GM12878 (cell line): Measurements from ENCODE around the gene SYCP3. TPM values are rescaled to one million over a fixed set of nuclear protein-coding genes. Genes with fewer than 3 reads are reported as not detected.

Source experiments
- ATAC-seq: fragments of 200-7000 bp; cut with Tn5 transposase; 3 replicates; pipeline ENCODE4 v1.9.1; 2020; ENCODE audit warnings: mild to moderate bottlenecking, moderate library complexity
- BruUV-seq: library from RNA; stranded (reverse); fragments of 400-500 nt; replicated peaks from 2 replicates; lab custom pipeline; 2021; lab: Mats Ljungman, UMichigan
- CTCF ChIA-PET: fragments of 300-600 bp; sonication (Branson Sonifier 250); formaldehyde crosslinking; extraction: SDS; loops from one replicate; lab custom pipeline; 2021; ENCODE audit warnings: inconsistent platforms; lab: Yijun Ruan, JAX
- POLR2A ChIA-PET: fragments of 350-600 bp; formaldehyde crosslinking; extraction: SDS; loops from one replicate; lab custom pipeline; 2021; ENCODE audit warnings: inconsistent platforms; lab: Charles Lee
- RAD21 ChIA-PET: fragments of 300-600 bp; sonication (Branson Sonifier 250); formaldehyde crosslinking; loops from one replicate; lab custom pipeline; 2023; ENCODE audit warnings: antibody characterized with exemption; ENCODE audit not compliant: unreplicated experiment; lab: Charles Lee
- SMC1A ChIA-PET: fragments of 300-600 bp; sonication (Branson Sonifier 250); formaldehyde crosslinking; loops from one replicate; lab custom pipeline; 2023; ENCODE audit not compliant: unreplicated experiment, uncharacterized antibody; lab: Charles Lee
- DNase-seq: peaks from one replicate; pipeline ENCODE4 v3.0.0-alpha.2; 2011; ENCODE audit warnings: low read depth, low spot score
- FAIRE-seq: peaks from 3 replicates; lab custom pipeline; 2011; peaks lifted over from hg19 to GRCh38; lab: Jason Lieb, UNC
- H2AFZ ChIP-seq: 2 replicates; pipeline ENCODE4 v1.6.0; 2011; ENCODE audit warnings: low read depth, low read length, control low read depth; ENCODE audit not compliant: control insufficient read depth
- H3K27ac ChIP-seq: 2 replicates; pipeline ENCODE4 v1.5.1; 2011; ENCODE audit warnings: control low read depth; ENCODE audit not compliant: control insufficient read depth, insufficient read depth
- H3K27me3 ChIP-seq, 2 experiments: replicated peaks in 1 of 2; 2 replicates each; pipeline versions ENCODE4 v1.6.0 to v1.6.1; 2011; ENCODE audit warnings: low read length in 1 of 2; ENCODE audit not compliant: control insufficient read depth in 2 of 2, insufficient read depth in 2 of 2
- H3K36me3 ChIP-seq, 2 experiments: 2 replicates each; pipeline ENCODE4 v1.5.1; 2011; ENCODE audit warnings: low read length in 1 of 2; ENCODE audit not compliant: control insufficient read depth in 2 of 2, insufficient read depth in 2 of 2
- H3K4me1 ChIP-seq: 2 replicates; pipeline ENCODE4 v1.6.1; 2011; ENCODE audit warnings: mild to moderate bottlenecking, low read length, moderate library complexity, mixed read lengths; ENCODE audit not compliant: control insufficient read depth, insufficient read depth
- H3K4me2 ChIP-seq: 2 replicates; pipeline ENCODE4 v1.6.0; 2011; ENCODE audit warnings: control low read depth; ENCODE audit not compliant: control insufficient read depth, insufficient read depth
- H3K4me3 ChIP-seq: fragments of 200-600 bp; sonication (generic); 2 replicates; pipeline ENCODE4 v1.5.1; 2016
- H3K79me2 ChIP-seq: 2 replicates; pipeline ENCODE4 v1.6.0; 2011; ENCODE audit warnings: low read length; ENCODE audit not compliant: control insufficient read depth, insufficient read depth
- H3K9ac ChIP-seq: 2 replicates; pipeline ENCODE4 v1.8.0; 2011; ENCODE audit warnings: low read length, control low read depth, mixed read lengths; ENCODE audit not compliant: control insufficient read depth, insufficient read depth
- H3K9me3 ChIP-seq: replicated peaks from 3 replicates; pipeline ENCODE4 v1.5.1; 2011; ENCODE audit warnings: mild to moderate bottlenecking, low read length; ENCODE audit not compliant: control insufficient read depth, insufficient read depth
- H4K20me1 ChIP-seq: 2 replicates; pipeline ENCODE4 v1.6.0; 2011; ENCODE audit not compliant: control insufficient read depth, insufficient read depth
- BACH1 ChIP-seq: fragments of 450-650 bp; IDR thresholded peaks from 2 replicates; pipeline ENCODE4 v1.6.1; 2017; ENCODE audit warnings: mild to moderate bottlenecking, borderline replicate concordance
- CBX3 ChIP-seq: fragments of 200-600 bp; sonication (generic); IDR thresholded peaks from 2 replicates; pipeline ENCODE4 v1.6.1; 2016; ENCODE audit warnings: low read depth, borderline replicate concordance
- DPF2 ChIP-seq: fragments of 450-650 bp; IDR thresholded peaks from 2 replicates; pipeline ENCODE4 v1.6.1; 2017; ENCODE audit warnings: mild to moderate bottlenecking
- IKZF2 ChIP-seq, 2 experiments: fragments of 450-650 bp; IDR thresholded peaks; 2 replicates each; pipeline ENCODE4 v1.6.1; 2017; ENCODE audit warnings: mild to moderate bottlenecking in 2 of 2, moderate library complexity in 2 of 2
- JUNB ChIP-seq: IDR thresholded peaks from 2 replicates; pipeline ENCODE4 v1.6.1; 2016; ENCODE audit warnings: antibody characterized with exemption, mild to moderate bottlenecking
- LARP7 ChIP-seq: fragments of 450-650 bp; IDR thresholded peaks from 2 replicates; pipeline ENCODE4 v1.6.1; 2017; ENCODE audit warnings: mild to moderate bottlenecking
- PAX5 ChIP-seq: IDR thresholded peaks from 2 replicates; pipeline ENCODE4 v1.6.1; 2011; ENCODE audit warnings: low read depth, low read length, borderline replicate concordance
- RFX5 ChIP-seq: IDR thresholded peaks from 2 replicates; pipeline ENCODE4 v1.6.1; 2011; ENCODE audit warnings: low read depth, low read length, improper control_type of control experiment
- SMC3 ChIP-seq: IDR thresholded peaks from 2 replicates; pipeline ENCODE4 v1.6.1; 2011; ENCODE audit warnings: low read length, improper control_type of control experiment, borderline replicate concordance
- SUZ12 ChIP-seq: fragments of 200-600 bp; sonication (generic); IDR thresholded peaks from one replicate; pipeline ENCODE4 v1.6.1; 2018; ENCODE audit warnings: antibody characterized with exemption, mild to moderate bottlenecking; ENCODE audit not compliant: unreplicated experiment
- TARDBP ChIP-seq: IDR thresholded peaks from 2 replicates; pipeline ENCODE4 v1.6.1; 2016; ENCODE audit warnings: borderline replicate concordance
- ZBED1 ChIP-seq: IDR thresholded peaks from 2 replicates; pipeline ENCODE4 v1.6.1; 2016; ENCODE audit warnings: borderline replicate concordance
- ZNF207 ChIP-seq: fragments of 450-650 bp; IDR thresholded peaks from 2 replicates; pipeline ENCODE4 v1.6.1; 2014; ENCODE audit warnings: antibody characterized with exemption, mild to moderate bottlenecking, borderline replicate concordance
- ZNF217 ChIP-seq: fragments of 450-650 bp; IDR thresholded peaks from 2 replicates; pipeline ENCODE4 v1.6.1; 2017; ENCODE audit warnings: antibody characterized with exemption, mild to moderate bottlenecking
- WGBS: methylation state at CpG from one replicate; pipeline ENCODE4 v1.1.6; 2016; ENCODE audit warnings: low lambda C conversion rate; ENCODE audit not compliant: insufficient replicate concordance, insufficient coverage; ENCODE audit errors: missing lambda C conversion rate; 5-methylcytosine and 5-hydroxymethylcytosine counted together
- in situ Hi-C: fragments of 300-500 bp; cut with MboI; formaldehyde crosslinking; loops from 9 replicates; pipeline ENCODE4 v1.14.3; 2018; ENCODE audit warnings: mixed read lengths
- intact Hi-C: fragments of 100-400 bp; cut with micrococcal nuclease; formaldehyde crosslinking; loops from one replicate; pipeline ENCODE4 v1.14.2; 2022; ENCODE audit not compliant: unreplicated experiment
- polyA plus RNA-seq, 11 experiments: library from polyadenylated mRNA; depleted of rRNA in 4 of 11; unstranded in 6 of 11; stranded (reverse) in 5 of 11; fragments of >200 nt; fragmentation: Nextera tagmentation in 4 of 11; fragmentation: Illumina TruSeq in 1 of 11; extraction: Ambion mirVana in 4 of 11; extraction: Trizol in 1 of 11; gene quantifications; 1 replicate in 1 of 11; 2 replicates in 10 of 11; pipeline versions ENCODE4 v1.2.1 to v1.2.3, GENCODE V29; 2011 to 2016; ENCODE audit warnings: inconsistent platforms in 2 of 11, missing spikeins in 2 of 11, low read depth in 1 of 11
- total RNA-seq, 4 experiments: library from RNA; depleted of rRNA in 3 of 4; stranded (reverse); fragments of >200 nt in 3 of 4; fragmentation: Illumina TruSeq in 1 of 4; extraction: Trizol in 1 of 4; gene quantifications; 2 replicates each; pipeline versions ENCODE4 v1.2.1 to v1.2.3, GENCODE V29; 2013 to 2021
- TF ChIP-seq, protein P1 (sequence below): IDR thresholded peaks from 2 replicates; pipeline ENCODE4 v1.6.1; 2011; ENCODE audit warnings: mild to moderate bottlenecking, low read depth, low read length, moderate library complexity; ENCODE audit not compliant: insufficient replicate concordance
- TF ChIP-seq, protein P2 (sequence below): fragments of 450-650 bp; IDR thresholded peaks from 2 replicates; pipeline ENCODE4 v1.6.1; 2016; ENCODE audit warnings: mild to moderate bottlenecking, moderate library complexity, borderline replicate concordance
- TF ChIP-seq, protein P3 (sequence below): IDR thresholded peaks from 2 replicates; pipeline ENCODE4 v1.6.1; 2012; ENCODE audit warnings: improper control_type of control experiment, low read depth, low read length; ENCODE audit not compliant: insufficient replicate concordance

SYCP3 gene
- total and polyA plus RNA-seq, 10 of the 15 experiments (the other 5 are each of a cell fraction or from before 2014, with no cell fraction given) = 0.08 to 0.58 (median 0.21) TPM

DNA sequence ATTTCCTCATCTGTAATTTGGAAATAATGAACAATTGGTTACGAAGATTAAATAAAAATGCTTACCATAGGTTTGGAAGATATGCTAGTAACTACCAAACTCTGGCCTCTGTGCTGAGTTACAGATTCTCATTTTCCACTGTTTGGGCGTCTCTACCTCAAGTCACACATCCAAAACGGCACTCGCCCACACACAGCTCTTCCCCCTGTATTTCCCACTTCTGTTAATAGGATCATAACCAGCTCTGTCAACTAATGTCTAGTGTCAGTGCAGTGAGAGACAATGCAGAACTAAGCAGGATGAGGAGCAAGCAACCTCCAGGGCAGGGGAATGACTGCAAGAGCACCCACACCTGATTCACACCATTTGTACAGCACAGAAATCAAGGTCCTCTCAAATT is 10.9 kb upstream of the SYCP3 start:
- ATAC-seq (no peak), FAIRE-seq (no peak), DNase-seq (no peak)
- in situ Hi-C loops (no loop called here), intact Hi-C loops (no loop called here)
- POLR2A ChIA-PET = no interaction called here
- Histone ChIP-seq H3K27me3 (no peaks in the 10 kb centered on the region), H3K9ac (no peak overlapping the region), H3K4me2 (no peak overlapping the region), H3K27ac (no peak overlapping the region), H3K79me2 (no peaks in the 10 kb centered on the region), H3K4me1 (no peaks in the 10 kb centered on the region), H3K4me3 (no peak overlapping the region), H4K20me1 (no peaks in the 10 kb centered on the region), H3K36me3 (peaks cover 3 to 18% of the 10 kb centered on the region in 2 experiments), H3K9me3 (no peaks in the 10 kb centered on the region), H2AFZ (no peak overlapping the region)
- RAD21 ChIA-PET = no interaction called here
- CTCF ChIA-PET = interaction anchor here (1.0 kb wide), 2 partner anchors 12 to 18 kb away, joined by 3 read pairs; no protein-coding TSS in a partner anchor
- no TSS peak for BruUV-seq
- WGBS = 99% methylated on average over 4 of the region's 4 CpGs
- SMC1A ChIA-PET = no interaction called here
- TF ChIP-seq SUZ12 = no peak
- TF ChIP-seq, protein P1, sequence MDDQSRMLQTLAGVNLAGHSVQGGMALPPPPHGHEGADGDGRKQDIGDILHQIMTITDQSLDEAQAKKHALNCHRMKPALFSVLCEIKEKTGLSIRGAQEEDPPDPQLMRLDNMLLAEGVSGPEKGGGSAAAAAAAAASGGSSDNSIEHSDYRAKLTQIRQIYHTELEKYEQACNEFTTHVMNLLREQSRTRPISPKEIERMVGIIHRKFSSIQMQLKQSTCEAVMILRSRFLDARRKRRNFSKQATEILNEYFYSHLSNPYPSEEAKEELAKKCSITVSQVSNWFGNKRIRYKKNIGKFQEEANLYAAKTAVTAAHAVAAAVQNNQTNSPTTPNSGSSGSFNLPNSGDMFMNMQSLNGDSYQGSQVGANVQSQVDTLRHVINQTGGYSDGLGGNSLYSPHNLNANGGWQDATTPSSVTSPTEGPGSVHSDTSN = no peak
- no peak for TF ChIP-seq TARDBP
- TF ChIP-seq BACH1 = no peak
- TF ChIP-seq, protein P2, sequence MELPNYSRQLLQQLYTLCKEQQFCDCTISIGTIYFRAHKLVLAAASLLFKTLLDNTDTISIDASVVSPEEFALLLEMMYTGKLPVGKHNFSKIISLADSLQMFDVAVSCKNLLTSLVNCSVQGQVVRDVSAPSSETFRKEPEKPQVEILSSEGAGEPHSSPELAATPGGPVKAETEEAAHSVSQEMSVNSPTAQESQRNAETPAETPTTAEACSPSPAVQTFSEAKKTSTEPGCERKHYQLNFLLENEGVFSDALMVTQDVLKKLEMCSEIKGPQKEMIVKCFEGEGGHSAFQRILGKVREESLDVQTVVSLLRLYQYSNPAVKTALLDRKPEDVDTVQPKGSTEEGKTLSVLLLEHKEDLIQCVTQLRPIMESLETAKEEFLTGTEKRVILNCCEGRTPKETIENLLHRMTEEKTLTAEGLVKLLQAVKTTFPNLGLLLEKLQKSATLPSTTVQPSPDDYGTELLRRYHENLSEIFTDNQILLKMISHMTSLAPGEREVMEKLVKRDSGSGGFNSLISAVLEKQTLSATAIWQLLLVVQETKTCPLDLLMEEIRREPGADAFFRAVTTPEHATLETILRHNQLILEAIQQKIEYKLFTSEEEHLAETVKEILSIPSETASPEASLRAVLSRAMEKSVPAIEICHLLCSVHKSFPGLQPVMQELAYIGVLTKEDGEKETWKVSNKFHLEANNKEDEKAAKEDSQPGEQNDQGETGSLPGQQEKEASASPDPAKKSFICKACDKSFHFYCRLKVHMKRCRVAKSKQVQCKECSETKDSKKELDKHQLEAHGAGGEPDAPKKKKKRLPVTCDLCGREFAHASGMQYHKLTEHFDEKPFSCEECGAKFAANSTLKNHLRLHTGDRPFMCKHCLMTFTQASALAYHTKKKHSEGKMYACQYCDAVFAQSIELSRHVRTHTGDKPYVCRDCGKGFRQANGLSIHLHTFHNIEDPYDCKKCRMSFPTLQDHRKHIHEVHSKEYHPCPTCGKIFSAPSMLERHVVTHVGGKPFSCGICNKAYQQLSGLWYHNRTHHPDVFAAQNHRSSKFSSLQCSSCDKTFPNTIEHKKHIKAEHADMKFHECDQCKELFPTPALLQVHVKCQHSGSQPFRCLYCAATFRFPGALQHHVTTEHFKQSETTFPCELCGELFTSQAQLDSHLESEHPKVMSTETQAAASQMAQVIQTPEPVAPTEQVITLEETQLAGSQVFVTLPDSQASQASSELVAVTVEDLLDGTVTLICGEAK = no peak
- TF ChIP-seq ZNF217 = no peak
- TF ChIP-seq, protein P3, sequence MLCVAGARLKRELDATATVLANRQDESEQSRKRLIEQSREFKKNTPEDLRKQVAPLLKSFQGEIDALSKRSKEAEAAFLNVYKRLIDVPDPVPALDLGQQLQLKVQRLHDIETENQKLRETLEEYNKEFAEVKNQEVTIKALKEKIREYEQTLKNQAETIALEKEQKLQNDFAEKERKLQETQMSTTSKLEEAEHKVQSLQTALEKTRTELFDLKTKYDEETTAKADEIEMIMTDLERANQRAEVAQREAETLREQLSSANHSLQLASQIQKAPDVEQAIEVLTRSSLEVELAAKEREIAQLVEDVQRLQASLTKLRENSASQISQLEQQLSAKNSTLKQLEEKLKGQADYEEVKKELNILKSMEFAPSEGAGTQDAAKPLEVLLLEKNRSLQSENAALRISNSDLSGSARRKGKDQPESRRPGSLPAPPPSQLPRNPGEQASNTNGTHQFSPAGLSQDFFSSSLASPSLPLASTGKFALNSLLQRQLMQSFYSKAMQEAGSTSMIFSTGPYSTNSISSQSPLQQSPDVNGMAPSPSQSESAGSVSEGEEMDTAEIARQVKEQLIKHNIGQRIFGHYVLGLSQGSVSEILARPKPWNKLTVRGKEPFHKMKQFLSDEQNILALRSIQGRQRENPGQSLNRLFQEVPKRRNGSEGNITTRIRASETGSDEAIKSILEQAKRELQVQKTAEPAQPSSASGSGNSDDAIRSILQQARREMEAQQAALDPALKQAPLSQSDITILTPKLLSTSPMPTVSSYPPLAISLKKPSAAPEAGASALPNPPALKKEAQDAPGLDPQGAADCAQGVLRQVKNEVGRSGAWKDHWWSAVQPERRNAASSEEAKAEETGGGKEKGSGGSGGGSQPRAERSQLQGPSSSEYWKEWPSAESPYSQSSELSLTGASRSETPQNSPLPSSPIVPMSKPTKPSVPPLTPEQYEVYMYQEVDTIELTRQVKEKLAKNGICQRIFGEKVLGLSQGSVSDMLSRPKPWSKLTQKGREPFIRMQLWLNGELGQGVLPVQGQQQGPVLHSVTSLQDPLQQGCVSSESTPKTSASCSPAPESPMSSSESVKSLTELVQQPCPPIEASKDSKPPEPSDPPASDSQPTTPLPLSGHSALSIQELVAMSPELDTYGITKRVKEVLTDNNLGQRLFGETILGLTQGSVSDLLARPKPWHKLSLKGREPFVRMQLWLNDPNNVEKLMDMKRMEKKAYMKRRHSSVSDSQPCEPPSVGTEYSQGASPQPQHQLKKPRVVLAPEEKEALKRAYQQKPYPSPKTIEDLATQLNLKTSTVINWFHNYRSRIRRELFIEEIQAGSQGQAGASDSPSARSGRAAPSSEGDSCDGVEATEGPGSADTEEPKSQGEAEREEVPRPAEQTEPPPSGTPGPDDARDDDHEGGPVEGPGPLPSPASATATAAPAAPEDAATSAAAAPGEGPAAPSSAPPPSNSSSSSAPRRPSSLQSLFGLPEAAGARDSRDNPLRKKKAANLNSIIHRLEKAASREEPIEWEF = no peak
- TF ChIP-seq PAX5 = no peak
- TF ChIP-seq JUNB = no peak
- TF ChIP-seq RFX5 = no peak
- TF ChIP-seq CBX3 = no peak
- no peak for TF ChIP-seq ZBED1
- no peak for TF ChIP-seq SMC3
- TF ChIP-seq ZNF207 = no peak
- no peak for TF ChIP-seq IKZF2 (IDR thresholded peaks at IDR 0.05)
- TF ChIP-seq DPF2 = no peak
- no peak for TF ChIP-seq LARP7
